NCI-H2107 (cell line): ENCODE measurements around the gene NR2E1.

Experiments used
- DNase-seq: peaks from one replicate; lab custom pipeline; 2025; lab: John Stamatoyannopoulos, UW

NR2E1 gene

DNA sequence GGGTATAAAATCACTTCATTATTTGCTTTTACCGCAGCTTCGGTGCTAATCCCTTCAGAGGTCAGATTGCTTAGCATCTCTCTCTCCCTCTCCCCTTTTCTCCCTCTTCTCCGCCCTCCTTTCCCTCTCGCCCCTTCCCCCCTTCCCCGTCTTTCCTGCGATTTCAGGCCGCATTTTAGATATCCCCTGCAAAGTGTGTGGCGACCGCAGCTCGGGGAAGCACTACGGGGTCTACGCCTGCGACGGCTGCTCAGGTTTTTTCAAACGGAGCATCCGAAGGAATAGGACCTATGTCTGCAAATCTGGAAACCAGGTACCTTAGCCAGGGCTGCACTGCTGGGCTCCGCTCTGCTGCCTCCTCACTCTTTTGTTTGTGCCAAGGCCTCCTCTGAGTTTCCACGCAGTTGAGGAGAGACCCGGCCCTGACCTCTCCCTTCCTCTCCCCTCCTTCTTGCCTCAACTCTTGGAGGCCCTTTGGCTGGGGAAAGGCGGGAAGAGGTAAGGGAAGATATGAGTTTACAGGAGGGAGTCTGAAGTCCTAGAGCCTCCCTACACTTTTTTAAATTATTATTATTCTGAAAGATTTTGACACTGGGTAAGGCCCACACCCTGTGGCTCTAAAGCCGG is 5.6 kb downstream of the NR2E1 start:
- DNase-seq: no peak

DNA sequence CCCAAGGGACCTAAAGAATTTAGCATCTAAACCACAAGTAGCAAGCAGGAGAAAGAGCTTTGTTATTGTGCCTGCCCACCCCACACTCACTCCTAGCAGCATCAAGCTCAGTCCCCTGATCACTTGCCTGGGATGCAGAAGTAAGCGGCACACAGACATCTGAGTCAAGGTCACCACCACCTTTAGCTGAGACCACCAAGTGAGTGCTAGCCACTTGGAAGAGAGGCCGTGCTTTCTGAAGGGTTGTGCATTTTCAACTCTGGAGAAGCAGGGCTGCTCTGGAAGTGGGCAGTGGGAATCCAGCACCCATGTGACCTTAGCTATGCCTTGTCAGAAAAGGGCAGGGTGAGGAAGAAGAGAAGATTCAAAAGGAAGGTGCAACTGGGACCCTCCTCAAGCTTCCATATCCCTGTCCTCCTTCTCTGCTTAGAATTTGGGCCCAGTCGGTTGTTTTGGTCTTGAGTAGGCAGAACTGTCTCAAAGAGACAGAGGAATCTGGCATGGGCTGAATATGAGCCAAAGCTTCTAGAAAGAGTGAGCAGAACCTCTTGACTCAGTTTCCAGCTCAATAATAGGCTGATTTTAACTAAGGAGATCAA is 6.2 kb downstream of the NR2E1 start:
- no peak for DNase-seq

DNA sequence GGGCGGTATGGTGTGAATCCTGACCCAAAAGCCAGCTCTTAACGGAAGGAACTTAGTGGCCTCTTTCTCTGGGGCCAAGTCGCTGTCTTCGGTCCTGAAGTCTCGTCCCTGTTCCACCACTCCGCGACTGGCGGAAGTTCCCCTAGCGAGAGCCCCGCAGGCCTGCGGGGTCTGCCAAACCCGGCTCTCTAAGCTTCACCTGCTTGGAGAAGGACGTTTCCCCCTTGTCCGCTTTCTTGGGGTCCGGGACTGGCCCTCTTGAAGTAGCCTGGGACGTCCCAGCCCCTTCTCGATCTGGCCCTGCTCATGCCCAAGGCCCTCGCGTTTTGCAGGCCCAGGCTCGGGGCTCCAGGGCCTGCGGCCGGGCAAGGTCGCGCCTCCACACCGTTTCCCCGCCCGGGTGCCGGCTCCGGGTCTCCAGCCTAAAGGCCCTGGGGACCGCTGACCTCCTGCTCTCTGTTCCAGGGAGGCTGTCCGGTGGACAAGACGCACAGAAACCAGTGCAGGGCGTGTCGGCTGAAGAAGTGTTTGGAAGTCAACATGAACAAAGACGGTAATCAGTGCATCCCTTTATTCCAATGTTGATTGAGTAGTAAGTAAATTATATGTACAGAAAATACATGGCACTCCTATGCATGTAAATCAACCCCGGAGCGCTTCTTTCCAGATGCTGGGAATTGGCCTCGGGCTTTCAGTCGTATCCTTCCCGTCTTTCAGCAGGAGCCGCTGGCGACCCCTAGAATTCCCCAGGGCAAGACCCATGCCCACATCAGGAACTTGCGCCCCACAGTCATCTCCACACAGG is 8.8 kb downstream of the NR2E1 start:
- no peak for DNase-seq

DNA sequence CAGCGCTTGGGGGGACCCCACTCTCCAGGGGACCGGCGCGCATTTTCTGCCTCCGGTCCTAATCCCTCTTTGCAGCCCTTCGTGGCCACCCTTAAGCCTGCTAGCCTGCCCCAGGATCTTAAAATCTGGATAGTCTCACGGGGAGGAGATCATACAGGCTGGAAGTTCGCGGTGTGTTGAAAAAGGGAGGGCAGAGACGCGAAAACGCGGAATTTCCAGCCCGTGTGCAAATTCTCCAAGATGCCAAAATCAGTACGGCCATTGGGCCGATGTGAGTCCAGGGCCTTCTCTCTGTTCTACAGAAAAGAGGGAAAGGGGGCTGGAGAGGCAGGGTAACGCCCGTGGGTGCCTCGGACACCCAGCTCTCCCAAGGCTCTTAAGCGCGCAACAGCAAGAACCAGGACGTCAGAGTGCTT is 9.4 kb downstream of the NR2E1 start:
- no peak for DNase-seq

DNA sequence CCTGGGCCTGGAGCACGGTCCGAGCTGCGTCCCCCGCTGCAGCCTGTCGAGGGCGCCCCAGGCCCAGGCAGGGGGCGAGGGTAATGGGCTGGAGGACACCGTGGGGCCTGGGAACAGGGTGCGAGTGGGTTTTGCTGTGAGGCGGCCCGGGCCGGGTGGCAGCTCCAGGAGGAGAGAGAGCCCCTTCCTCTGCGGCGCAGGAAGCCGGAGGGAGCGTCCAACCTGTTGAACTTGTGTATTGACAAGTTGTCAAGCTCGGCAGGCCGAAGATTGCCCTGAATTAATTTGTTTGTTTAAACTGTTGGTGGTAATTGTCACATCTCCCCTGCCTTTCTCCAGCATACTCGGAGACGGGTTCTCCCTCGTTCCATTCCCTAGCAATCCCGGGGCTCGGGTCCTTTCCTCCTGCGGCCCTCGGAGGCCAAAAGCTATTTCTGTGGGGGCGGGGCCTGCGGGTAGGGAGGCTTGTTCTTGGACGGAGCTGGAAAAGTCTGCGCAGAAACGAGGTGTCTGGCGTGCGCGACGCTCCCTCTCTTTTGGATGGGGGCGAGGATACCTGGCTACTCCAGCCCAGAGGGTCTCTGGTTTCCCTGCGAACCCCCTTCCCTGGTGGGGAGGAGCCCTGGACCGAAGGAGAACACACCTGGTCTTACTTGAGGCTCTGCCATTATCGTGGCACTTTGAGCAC is 9.9 kb downstream of the NR2E1 start:
- no peak for DNase-seq

DNA sequence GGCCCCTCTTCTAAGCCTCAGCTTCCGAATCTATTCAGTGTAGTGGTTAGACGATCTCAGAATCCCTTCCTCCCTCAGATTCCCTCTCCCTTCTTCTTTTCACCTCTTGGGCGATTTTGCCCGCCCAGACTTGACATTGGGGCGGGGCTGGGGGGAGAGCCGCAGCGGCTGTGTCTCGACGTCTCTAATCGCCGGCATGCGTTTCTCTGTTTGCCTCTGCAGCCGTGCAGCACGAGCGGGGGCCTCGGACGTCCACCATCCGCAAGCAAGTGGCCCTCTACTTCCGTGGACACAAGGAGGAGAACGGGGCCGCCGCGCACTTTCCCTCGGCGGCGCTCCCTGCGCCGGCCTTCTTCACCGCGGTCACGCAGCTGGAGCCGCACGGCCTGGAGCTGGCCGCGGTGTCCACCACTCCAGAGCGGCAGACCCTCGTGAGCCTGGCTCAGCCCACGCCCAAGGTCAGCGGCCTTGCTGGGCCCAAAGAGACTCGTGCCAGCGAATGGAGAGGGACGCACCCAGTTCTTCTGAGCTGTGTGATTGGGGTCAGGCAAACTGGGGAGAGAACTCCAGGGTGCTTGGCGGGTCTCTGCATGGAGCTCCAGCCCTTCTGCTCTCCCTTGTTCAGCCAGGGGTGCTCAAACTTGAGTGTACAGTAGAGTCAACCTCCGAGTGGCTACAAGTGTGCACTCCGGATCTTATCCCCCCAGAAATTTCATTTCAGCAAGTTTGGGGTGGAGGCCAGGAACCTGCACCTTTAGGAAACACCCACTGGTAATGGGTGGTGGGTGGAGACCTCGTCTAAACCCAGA is 10.7 kb downstream of the NR2E1 start:
- no peak for DNase-seq

DNA sequence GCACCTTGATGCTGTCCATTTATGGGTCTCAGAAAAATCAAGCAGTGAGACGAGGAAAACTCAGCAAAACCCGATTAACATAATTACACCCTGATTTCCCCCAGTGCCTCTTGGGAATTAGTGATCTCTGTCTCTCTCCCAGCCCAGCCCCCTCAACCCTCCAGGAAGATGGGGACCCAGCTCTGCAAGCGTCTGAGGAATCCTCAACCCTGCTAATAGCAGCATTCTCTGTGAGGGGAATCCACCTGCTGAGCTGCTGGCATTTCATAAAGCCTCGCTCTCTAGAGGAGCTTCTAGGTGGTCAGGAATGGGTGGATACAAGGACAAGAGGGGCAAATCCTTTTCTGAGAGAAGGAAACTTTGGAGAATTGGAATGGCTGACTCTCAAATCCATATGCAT is 13.9 kb downstream of the NR2E1 start:
- no peak for DNase-seq

DNA sequence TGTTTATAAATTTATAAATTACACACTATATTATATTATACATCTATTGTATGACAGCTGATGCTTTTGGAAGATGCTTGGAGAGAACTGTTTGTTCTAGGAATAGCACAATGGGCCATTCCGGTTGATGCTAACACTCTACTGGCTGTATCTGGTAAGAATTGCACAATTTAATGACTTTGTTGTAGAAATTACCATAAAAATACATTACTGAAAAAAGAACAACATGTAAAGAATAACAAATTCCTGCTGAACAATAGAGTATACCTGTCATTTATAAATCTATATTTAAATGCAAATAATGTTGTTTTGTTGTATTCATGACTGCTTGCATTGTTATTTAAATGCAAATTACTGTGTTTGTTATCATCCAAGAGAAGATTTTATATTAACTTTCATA is 14.4 kb downstream of the NR2E1 start:
- DNase-seq: no peak

DNA sequence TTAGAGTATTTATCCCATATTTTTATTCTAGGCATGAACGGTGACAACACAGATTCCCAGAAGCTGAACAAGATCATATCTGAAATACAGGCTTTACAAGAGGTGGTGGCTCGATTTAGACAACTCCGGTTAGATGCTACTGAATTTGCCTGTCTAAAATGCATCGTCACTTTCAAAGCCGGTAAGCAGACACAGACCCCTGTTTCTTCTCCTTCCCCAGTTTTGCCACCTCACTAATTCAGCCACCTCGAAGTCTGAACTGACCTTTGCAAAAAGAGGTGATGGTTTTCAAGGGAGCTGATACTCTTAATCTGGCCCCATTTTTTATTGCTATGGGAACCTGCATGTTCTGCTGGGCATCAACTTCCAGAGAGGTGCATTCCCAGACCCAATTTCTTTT is 15.0 kb downstream of the NR2E1 start:
- DNase-seq: no peak

DNA sequence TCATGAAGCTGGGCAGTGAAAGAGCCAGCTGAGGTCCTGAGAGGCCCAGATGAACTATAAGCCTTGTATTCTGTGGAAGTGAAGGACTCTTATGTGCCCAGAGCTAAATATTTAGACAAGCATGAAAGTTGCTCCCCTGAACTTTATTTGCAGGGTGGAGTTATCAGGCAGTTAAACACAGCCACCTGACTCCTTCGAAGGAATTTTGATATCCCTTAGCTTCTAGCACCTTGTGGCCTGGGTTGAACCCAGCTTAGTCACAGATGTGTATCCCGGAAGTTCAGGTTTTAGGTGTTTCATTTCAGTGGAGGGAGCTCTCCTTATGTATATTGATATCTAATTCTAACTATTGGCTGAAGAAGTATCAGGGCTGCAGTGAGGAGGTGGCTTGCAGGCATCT is 20.4 kb downstream of the NR2E1 start:
- no peak for DNase-seq

DNA sequence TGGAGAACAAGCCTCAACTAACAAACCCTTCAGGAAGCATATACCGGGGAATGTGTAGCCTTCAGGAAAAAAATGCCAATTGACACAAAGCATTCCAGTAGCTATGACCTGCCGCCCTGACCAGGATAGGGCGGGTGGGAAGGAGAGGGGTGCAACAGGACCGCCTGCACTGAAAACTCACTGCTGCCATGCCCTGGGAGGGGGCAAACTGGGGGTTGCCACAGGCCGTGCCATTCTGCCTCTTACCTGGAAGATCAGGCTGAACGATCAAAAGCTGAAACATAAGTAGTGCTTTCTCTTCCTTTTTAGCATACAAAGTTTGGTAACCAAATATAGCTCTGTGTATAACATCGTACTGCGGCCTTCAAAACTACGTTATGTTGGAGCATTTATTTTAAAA is 21.7 kb downstream of the NR2E1 start:
- no peak for DNase-seq

DNA sequence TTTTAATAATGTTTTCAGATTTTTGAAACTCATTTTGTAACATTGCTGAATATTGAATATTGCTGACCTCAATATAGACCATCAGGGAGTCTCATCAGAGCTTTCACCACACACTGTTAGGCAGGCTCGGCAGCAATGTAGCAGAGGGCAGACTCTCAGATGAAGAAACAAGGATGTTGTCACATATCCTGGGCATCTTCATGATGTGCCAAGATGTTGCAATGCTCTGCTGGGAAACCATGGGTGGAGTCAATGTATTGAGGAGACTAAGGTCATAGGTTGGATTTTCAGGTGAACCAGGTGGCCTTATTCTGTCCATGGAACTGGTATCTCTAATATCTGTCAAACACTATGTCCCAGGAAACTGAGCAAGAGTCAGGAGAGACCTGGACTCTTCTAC is 27.3 kb downstream of the NR2E1 start:
- DNase-seq: no peak

DNA sequence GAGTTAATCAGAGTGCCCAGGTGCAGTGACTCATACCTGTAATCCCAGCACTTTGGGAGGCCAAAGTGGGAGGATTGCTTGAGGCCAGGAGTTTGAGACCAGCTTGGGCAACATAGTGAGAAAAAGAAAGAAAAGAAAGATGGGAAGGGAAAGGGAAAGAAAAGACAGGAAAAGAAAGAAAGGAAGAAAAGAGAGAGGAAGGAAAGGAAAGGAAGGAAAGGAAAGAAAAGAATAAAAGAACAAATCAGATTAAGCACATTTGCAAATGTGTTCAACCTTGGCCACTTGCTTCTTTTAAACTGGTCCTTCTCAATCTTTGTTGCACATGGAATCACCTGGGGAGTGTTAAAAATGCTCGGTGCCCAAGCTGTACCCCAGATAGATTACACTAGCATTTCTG is 28.0 kb downstream of the NR2E1 start:
- no peak for DNase-seq

DNA sequence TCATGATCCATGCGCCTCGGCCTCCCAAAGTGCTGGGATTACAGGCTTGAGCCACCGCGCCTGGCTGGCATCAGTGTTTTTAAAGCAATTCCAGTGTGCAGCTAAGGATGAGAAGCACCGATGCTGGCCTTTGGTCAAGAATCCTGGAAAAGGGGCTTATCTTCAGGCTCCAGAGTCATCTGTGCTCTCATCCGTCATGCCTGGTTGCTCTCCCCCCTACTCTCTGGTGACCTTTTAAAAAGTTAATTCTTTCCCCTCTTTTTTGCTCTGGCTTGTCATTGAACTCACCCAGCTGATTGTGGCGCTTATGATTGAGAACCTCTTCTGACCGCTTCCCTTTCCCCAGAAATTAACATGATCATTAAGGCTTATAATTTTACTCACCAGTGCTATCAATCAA is 28.7 kb downstream of the NR2E1 start:
- no peak for DNase-seq

DNA sequence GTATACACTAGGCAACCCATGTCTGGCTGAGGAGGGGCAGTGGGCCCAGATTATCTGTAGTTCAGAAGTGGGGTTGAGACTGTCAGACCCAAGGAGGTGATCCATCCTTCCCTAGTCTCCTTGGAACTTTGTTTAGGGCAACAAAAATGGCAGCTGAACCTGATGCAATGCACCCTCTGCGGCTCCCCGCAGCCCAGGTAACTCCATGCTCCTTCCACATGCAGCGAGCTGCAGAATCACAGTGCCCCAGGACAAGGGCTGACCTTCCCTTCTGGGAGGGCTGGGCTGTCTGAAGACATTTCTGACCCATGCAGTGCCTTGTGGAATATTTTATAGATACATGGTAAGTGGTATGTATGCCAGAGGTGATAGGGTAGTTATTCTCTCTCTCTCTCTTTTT is 29.4 kb downstream of the NR2E1 start:
- no peak for DNase-seq

DNA sequence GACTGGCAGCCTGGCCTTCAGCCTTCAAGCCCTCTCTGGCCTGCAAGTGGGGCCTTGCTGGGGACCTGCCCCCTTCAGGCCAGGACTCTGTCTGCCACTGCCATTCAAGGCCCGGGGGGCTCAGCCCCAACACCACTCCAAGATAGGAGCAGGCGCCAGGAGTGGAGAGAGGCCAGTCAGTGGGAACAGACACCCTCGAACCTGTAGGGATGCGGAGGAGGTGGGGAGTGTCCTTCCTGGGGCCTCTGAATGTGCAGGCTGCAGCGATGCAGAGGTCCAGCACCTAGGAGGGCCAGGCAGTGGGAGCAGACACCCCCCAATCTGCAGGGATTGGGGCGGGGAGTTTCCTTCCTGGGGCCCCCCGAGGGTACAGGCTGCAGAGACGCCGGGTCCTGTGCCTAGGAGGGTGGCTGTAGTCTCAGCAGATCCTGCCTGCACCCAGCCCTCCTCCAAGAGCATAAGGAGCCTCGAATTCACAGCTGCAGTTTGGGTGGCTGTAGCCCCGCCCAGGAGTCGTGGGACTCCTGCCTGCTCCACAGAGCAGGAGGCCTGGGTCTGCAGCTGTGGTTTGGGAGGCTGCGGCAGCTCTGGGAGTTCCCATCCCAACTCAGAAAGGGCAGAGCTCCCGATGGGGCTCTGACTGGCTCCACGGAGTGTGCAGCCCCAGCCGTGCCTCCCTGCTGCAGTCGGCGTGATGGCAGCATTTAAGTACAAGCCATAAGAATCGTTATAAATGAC is 33.1 kb downstream of the NR2E1 start:
- DNase-seq: no peak

DNA sequence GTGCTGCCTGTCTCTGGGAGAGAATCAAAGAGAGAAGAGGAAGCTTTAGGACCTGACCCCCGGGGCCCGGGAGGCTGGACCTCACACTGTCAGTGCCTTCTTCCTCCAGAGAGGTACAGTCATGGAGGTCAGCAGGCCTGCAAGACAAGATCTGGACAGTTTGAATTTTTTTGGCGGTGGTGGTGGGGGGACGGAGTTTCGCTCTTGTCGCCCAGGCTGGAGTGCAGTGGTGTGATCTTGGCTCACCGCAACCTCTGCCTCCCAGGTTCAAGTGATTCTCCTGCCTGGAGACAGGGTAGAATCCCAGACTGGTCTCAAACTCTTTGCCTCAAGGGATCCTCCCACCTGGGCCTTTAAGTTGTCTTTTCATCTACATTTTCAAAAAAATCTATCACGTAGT is 34.4 kb downstream of the NR2E1 start:
- DNase-seq: no peak

DNA sequence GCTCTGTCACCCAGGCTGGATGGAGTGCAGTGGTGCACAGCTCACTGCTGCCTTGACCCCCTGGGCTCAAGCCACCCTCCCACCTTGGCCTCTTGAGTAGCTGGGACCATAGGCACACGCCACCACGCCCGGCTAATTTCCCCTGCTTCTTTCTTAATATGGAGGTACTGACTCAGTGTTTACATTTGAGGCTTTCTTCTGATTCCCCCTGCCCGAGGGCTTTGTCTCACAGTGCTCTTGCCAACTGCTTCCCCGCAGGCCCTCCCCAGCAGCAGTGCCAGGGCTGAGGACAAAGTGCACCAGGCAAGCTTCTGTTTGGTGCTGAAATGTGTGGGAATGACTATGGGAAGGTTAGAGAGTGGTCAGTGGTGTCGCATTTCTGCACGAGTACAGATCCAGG is 34.8 kb downstream of the NR2E1 start:
- no peak for DNase-seq

DNA sequence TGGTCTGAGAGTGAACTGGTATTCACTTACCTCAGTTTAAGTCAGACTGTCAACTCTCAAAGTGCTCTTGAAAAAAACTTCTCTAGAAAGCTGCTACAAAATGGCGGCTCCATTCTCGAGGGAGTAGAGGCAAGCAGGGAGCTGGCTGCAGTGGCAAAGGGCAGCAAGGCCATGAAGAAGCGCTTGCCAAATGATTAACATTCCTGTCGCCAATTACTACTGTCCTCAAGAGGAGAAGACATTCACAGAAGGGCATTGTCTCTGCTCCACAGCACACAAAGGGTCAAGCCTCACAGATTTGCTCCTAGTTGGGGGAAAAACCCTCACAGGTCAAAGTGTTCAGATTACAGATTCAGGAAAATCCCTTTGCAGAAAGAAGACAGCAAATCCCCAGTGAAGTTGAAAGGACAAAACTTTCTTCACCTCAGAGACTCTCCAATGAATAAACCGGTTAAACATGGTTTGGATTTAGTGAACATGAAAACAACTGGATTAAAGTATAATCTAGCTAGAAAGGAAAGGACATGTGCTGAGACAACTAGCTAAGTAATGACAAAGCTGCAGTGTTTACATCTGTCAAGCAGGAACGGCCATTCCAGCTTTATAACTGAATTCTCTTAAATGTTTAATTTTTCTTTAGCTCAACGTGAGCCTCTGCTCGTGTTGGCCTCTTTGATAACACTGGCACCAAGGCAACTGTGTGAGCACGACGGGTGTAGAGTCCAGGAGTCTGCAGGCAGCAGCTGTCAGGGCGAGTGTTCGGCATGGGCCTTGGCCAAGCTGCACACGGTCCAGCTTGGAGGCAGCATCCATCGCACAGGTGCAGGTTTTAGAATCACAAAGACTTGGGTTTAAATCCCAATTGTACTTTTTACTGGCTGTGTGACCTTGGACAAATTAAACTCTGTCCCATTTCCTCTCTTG is 37.6 kb downstream of the NR2E1 start:
- no peak for DNase-seq

DNA sequence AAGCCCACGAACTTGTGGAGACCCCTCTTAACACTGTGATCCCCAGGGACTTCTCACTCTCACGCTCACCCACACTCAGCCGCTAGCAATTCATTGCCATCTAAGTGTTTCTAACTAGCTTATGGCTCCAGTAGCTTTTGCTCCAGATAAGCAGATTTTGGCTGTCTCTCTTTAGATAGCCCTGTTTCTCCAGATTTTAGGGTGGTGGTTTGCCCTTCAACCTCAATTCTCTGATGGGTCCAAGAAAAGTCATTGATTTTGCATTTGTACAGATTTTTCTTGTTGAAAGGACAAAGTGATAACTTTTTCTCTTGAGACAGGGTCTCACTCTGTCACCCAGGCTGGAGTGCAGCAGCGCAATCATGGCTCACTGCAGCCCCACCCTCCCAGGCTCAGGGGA is 41.2 kb downstream of the NR2E1 start:
- DNase-seq: no peak
